WTC11 (cell line): Measurements from ENCODE around the gene REEP1. TPM values are rescaled to one million over a fixed set of nuclear protein-coding genes. Genes with fewer than 3 reads are reported as not detected.

ENCODE experiments used
- ATAC-seq: fragments of 200-7000 bp; cut with Tn5 transposase; 2 replicates; pipeline ENCODE4 v1.10.0; 2021; ENCODE audit warnings: mild to moderate bottlenecking, moderate library complexity
- CTCF ChIA-PET: fragments of 300-600 bp; sonication (Branson Sonifier 250); formaldehyde crosslinking; loops from one replicate; lab custom pipeline; 2021; ENCODE audit warnings: antibody characterized with exemption; lab: Charles Lee
- POLR2A ChIA-PET: fragments of 350-600 bp; sonication (Branson Sonifier 250); formaldehyde crosslinking; loops from one replicate; lab custom pipeline; 2021; ENCODE audit warnings: antibody characterized with exemption; lab: Charles Lee
- DNase-seq: peaks from one replicate; pipeline ENCODE4 v3.0.0; 2021; ENCODE audit warnings: low spot score
- H3K27ac Mint-ChIP-seq: 2 replicates; pipeline ENCODE4 v1.8.0; 2021; ENCODE audit warnings: mixed read lengths
- H3K27me3 Mint-ChIP-seq: 2 replicates; pipeline ENCODE4 v1.8.0; 2021; ENCODE audit warnings: low read depth, mild to moderate bottlenecking, moderate library complexity, mixed read lengths
- H3K36me3 Mint-ChIP-seq: 2 replicates; pipeline ENCODE4 v1.8.0; 2021; ENCODE audit warnings: mixed read lengths
- H3K4me1 Mint-ChIP-seq: 2 replicates; pipeline ENCODE4 v1.8.0; 2022; ENCODE audit warnings: mixed read lengths
- H3K4me3 Mint-ChIP-seq: 2 replicates; pipeline ENCODE4 v1.8.0; 2021; ENCODE audit warnings: mild to moderate bottlenecking, moderate library complexity, mixed read lengths
- H3K9me3 Mint-ChIP-seq: 2 replicates; pipeline ENCODE4 v1.8.0; 2021; ENCODE audit warnings: mixed read lengths
- AR ChIP-seq: fragments of 250-450 bp; sonication (Bioruptor Pico); IDR thresholded peaks from 2 replicates; pipeline ENCODE4 v1.9.0; 2021; ENCODE audit warnings: mild to moderate bottlenecking
- ARID4B ChIP-seq: sonication (generic); formaldehyde crosslinking; IDR thresholded peaks from 2 replicates; pipeline ENCODE4 v1.8.0; 2023; ENCODE audit warnings: missing genetic modification reagents, mild to moderate bottlenecking, borderline replicate concordance
- EMX1 ChIP-seq: fragments of 250-450 bp; sonication (Bioruptor Pico); IDR thresholded peaks from 2 replicates; pipeline ENCODE4 v1.8.0; 2021; ENCODE audit warnings: mild to moderate bottlenecking
- ERG ChIP-seq: fragments of 250-450 bp; sonication (Bioruptor Pico); IDR thresholded peaks from 2 replicates; pipeline ENCODE4 v1.8.0; 2021; ENCODE audit warnings: mild to moderate bottlenecking
- ETV6 ChIP-seq: sonication (generic); formaldehyde crosslinking; IDR thresholded peaks from 2 replicates; pipeline ENCODE4 v1.8.1; 2022; ENCODE audit warnings: mild to moderate bottlenecking, missing genetic modification reagents
- FOXJ3 ChIP-seq: sonication (generic); formaldehyde crosslinking; IDR thresholded peaks from 2 replicates; pipeline ENCODE4 v1.9.0; 2021; ENCODE audit warnings: missing genetic modification reagents, mild to moderate bottlenecking, borderline replicate concordance
- FOXK1 ChIP-seq: sonication (generic); formaldehyde crosslinking; IDR thresholded peaks from 2 replicates; pipeline ENCODE4 v1.8.0; 2022; ENCODE audit warnings: mild to moderate bottlenecking, moderate library complexity, missing genetic modification reagents
- GRHL2 ChIP-seq: fragments of 250-450 bp; sonication (Bioruptor Pico); IDR thresholded peaks from 2 replicates; pipeline ENCODE4 v1.8.0; 2022; ENCODE audit warnings: mild to moderate bottlenecking, moderate library complexity; ENCODE audit not compliant: insufficient replicate concordance, severe bottlenecking
- MAX ChIP-seq: sonication (generic); formaldehyde crosslinking; IDR thresholded peaks from 2 replicates; pipeline ENCODE4 v1.8.0; 2022; ENCODE audit warnings: mild to moderate bottlenecking, missing genetic modification reagents
- PRDM15 ChIP-seq: sonication (generic); formaldehyde crosslinking; IDR thresholded peaks from 2 replicates; pipeline ENCODE4 v1.8.0; 2022; ENCODE audit warnings: missing genetic modification reagents
- TEAD1 ChIP-seq: sonication (generic); formaldehyde crosslinking; IDR thresholded peaks from 2 replicates; pipeline ENCODE4 v1.8.0; 2022; ENCODE audit warnings: mild to moderate bottlenecking, missing genetic modification reagents
- TEAD4 ChIP-seq: sonication (generic); formaldehyde crosslinking; IDR thresholded peaks from 2 replicates; pipeline ENCODE4 v1.8.0; 2022; ENCODE audit warnings: mild to moderate bottlenecking, missing genetic modification reagents
- USF1 ChIP-seq: sonication (generic); formaldehyde crosslinking; IDR thresholded peaks from 2 replicates; pipeline ENCODE4 v1.8.0; 2022; ENCODE audit warnings: mild to moderate bottlenecking, missing genetic modification reagents
- total RNA-seq: library from RNA; stranded (reverse); gene quantifications from 3 replicates; pipeline ENCODE4 v1.2.3, GENCODE V29; 2021

The REEP1 gene
- total RNA-seq, 1 experiment from 2014 or later = 1.9 TPM

- peaks cover 3% of the 10 kb centered on the region; the same call in 1 of the 2 replicates for H3K27me3 Mint-ChIP-seq
- H3K4me1 Mint-ChIP-seq = no peaks in the 10 kb centered on the region
- CTCF ChIA-PET = no interaction called here
- H3K9me3 Mint-ChIP-seq = no peaks in the 10 kb centered on the region
- DNase-seq (no peak), ATAC-seq (no peak)
- TF ChIP-seq PRDM15 (peak; percentile 55), FOXK1 (no peak)
- POLR2A ChIA-PET = no interaction called here
- no peak overlapping the region for H3K4me3 Mint-ChIP-seq
- H3K27ac Mint-ChIP-seq = no peak overlapping the region
- no peaks in the 10 kb centered on the region for H3K36me3 Mint-ChIP-seq
Measured at GRCh38 chr2:86382108-86382507, 44.7 kb upstream of the REEP1 start.

- POLR2A ChIA-PET = no interaction called here
- no peak for DNase-seq
- no peak for ATAC-seq
- H3K4me3 Mint-ChIP-seq = no peak overlapping the region
- 0 out of 2 replicates have a peak, but pooled peaks cover 5% of the 10 kb centered on the region for H3K9me3 Mint-ChIP-seq
- peaks cover 3% of the 10 kb centered on the region; the same call in 1 of the 2 replicates for H3K27me3 Mint-ChIP-seq
- CTCF ChIA-PET = no interaction called here
- TF ChIP-seq EMX1 (CRISPR knock-in tag) (no peak), ETV6 (CRISPR knock-in tag) (no peak), FOXJ3 (CRISPR knock-in tag) (no peak), ERG (no peak), TEAD1 (CRISPR knock-in tag) (no peak), ARID4B (CRISPR knock-in tag) (no peak), GRHL2 (no peak), TEAD4 (CRISPR knock-in tag) (no peak), USF1 (CRISPR knock-in tag) (no peak), MAX (CRISPR knock-in tag) (no peak), AR (CRISPR knock-in tag) (no peak)
- H3K4me1 Mint-ChIP-seq = no peaks in the 10 kb centered on the region
- H3K27ac Mint-ChIP-seq = no peak overlapping the region
- no peaks in the 10 kb centered on the region for H3K36me3 Mint-ChIP-seq
Measured at GRCh38 chr2:86378469-86378868, 41.0 kb upstream of the REEP1 start.
